OCI-LY1 (cell line): Measurements from ENCODE around the gene SUPT20HL2.

Experiments used
- CTCF ChIP-seq: fragments of 200-600 bp; sonication (generic), shearing (Covaris generic); IDR thresholded peaks from 2 replicates; pipeline ENCODE4 v1.5.1; 2017; ENCODE audit warnings: mild to moderate bottlenecking, antibody characterized with exemption, low read length, moderate library complexity, mixed read lengths
- EZH2 ChIP-seq: fragments of 200-600 bp; sonication (generic), shearing (Covaris generic); IDR thresholded peaks from 2 replicates; pipeline ENCODE4 v1.8.0; 2017; ENCODE audit warnings: borderline replicate concordance, mixed run types, mild to moderate bottlenecking, antibody characterized with exemption, low read length, moderate library complexity, mixed read lengths

- no peak for TF ChIP-seq CTCF
- no peak for TF ChIP-seq EZH2
Measured at GRCh38 chrX:24355095-24355494, 41.2 kb upstream of the SUPT20HL2 start.
